Subcutaneous adipose tissue (tissue), 4 donors: Measurements from ENCODE around the gene ARRB2. TPM values are rescaled to one million over a fixed set of nuclear protein-coding genes. Genes with fewer than 3 reads are reported as not detected.

Source experiments
- CTCF ChIP-seq: fragments of 450-650 bp; IDR thresholded peaks from one replicate; pipeline ENCODE4 v1.5.1; 2016; ENCODE audit warnings: low read depth, mild to moderate bottlenecking, control low read depth, antibody characterized with exemption, moderate library complexity
- total RNA-seq, 4 donors: library from RNA; depleted of rRNA; stranded (reverse); fragments of >200 nt; gene quantifications; one replicate each; pipeline ENCODE4 v1.1.0, GENCODE V29; 2016

The ARRB2 gene
- total RNA-seq, 4 donors from 2014 or later: 36.2 to 138 (median 52.8) TPM

- no peak for TF ChIP-seq CTCF
Measured at GRCh38 chr17:4724650-4725049, 14.2 kb downstream of the ARRB2 start.

- TF ChIP-seq CTCF: no peak
Measured at GRCh38 chr17:4725646-4726310, 15.3 kb downstream of the ARRB2 start.

DNA sequence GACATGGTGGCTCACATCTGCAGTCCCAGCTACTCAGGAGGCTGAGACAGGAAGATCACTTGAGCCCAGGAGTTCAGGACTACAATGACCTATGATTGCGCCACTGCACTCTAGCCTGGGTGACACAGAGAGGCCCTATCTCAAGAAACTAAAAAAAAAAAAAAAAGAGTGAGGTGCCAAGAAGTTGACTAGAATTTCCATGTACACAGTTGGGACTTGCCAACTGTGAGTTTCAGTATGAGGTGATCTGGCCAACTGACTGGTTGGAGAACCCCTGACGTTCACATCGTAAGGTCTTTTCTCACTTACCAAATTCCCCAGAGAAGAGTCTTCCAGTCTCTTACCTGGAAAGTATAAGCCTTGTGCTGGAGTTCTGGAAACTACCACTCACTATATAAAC lies 17.7 kb downstream of the ARRB2 start:
- no peak for TF ChIP-seq CTCF

DNA sequence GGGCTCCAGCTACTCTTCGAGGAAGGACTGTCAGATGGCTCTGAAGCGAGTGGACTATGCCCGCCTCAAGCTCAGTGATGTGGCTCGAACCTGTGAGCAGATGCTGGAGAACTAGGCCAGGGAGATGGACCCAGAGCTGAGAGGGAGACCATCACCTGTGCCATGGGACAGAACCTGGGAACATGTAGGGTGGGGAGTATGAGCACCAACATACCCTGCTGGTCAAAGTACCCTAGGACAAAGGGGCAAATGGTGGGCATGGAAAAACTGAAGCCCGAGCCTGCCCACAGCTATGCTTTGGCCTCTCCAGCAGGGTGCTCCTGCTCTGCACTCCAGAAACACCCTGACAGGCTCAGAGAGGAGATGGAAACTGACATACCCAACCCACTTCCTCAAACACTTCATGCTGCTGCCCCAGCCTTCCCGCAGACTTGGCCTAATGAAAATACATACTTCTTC lies 22.7 kb downstream of the ARRB2 start:
- TF ChIP-seq CTCF: no peak

- no peak for TF ChIP-seq CTCF
Measured at GRCh38 chr17:4734857-4735475, 24.5 kb downstream of the ARRB2 start.

DNA sequence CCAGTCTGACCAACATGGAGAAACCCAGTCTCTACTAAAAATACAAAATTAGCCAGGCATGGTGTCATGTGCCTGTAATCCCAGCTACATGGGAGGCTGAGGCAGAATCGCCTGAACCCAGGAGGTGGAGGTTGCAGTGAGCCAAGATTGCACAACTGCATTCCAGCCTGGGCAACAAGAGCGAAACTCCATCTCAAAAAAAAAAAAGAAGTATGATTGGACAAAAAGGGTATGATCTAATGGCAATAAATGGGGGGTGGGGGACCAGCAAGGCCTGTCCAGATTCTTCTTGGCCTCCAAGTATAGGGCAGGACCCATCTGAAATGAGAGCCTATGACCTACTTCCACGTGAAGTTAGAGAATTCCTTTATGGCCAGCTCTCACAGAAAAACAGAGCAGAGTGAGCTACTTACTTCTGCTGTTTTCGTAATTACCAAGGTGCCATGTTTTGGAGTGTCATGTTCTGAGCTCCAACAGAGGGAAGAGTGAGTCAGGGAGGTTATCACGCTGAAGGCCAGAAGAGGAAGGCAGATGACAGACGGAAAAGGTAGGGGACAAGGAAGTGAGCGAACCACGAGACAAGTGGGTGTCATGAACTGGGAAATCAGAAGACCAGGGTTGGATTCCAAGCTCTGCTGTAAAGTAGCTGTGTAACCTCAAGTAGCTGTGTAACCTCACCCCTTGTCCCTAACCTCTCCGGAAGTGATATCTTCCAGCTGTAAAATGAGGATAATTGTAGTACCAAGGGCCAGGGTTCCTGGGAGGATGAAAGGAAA lies 25.6 kb downstream of the ARRB2 start:
- TF ChIP-seq CTCF: no peak
